GM10266 (cell line): ENCODE measurements around the gene TMEM51.

Source experiments
- DNase-seq: peaks from one replicate; pipeline ENCODE4 v3.0.0; 2012; ENCODE audit errors: extremely low spot score
- TF ChIP-seq, protein P1 (sequence below): IDR thresholded peaks from 2 replicates; pipeline ENCODE4 v1.5.1; 2012; ENCODE audit warnings: mild to moderate bottlenecking, low read depth; ENCODE audit not compliant: control insufficient read depth, insufficient read depth; ENCODE audit errors: missing control alignments

The TMEM51 gene

DNA sequence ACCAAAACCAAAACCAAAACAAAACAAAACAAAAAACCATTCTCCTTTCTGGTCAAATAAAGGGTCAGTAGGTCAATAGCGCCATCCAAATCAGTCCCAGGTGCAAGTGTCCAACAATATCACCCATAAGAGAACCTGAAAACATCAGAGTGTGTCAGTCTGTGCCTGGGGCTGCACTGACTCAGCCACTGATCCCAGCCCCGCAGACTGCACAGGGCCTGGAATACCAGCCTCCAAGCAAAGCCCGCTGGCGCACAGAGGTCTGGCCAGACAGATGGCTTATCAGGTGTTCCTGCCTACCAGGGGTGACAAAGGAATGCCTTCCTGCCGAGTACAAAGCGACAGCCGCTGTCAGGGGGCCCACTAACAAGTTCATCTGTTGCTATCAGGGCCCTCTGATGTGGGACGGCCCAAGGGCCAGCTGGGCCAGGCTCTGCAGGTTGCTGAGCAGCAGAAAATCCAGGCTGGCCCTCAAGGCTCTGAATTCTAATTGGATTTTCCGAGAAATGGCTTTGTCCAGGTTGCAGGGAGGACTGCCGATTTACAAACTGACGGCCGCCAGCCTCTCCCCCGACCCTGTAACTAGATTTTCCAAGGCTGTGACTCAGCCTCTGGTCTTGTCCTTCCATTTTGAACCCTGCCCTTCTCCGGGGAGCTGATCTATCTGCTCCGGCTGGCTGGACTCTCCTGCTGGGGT lies 13.7 kb upstream of the TMEM51 start:
- TF ChIP-seq, protein P1, sequence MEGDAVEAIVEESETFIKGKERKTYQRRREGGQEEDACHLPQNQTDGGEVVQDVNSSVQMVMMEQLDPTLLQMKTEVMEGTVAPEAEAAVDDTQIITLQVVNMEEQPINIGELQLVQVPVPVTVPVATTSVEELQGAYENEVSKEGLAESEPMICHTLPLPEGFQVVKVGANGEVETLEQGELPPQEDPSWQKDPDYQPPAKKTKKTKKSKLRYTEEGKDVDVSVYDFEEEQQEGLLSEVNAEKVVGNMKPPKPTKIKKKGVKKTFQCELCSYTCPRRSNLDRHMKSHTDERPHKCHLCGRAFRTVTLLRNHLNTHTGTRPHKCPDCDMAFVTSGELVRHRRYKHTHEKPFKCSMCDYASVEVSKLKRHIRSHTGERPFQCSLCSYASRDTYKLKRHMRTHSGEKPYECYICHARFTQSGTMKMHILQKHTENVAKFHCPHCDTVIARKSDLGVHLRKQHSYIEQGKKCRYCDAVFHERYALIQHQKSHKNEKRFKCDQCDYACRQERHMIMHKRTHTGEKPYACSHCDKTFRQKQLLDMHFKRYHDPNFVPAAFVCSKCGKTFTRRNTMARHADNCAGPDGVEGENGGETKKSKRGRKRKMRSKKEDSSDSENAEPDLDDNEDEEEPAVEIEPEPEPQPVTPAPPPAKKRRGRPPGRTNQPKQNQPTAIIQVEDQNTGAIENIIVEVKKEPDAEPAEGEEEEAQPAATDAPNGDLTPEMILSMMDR: no peak

DNA sequence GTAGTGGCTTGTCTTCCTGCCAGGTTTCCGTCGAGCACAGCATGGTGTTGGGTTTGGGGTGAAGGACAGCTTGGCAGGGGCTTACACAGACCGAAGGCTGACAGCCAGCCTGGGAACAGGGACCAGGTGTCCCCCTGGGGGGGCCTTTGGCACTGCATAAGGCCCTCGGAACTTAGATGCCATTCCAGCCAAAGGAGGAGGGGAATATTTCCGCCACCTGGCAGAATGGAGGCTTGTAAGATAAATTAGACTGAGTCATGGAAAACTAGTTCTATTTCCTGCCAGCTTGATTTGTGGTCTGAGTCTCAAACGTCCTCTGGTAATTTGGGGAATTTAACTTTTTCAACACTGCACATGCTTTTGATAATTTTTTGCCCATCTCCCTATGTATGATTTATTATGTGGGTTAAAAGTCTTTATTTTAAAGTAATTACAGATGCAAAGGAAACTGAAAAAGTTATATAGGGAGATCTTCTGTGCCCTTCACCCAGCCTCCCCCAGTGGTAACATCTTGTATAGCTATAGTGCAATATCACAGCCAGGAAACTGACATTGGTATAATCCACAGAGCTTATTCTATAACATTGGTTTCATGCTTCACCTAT lies 11.5 kb upstream of the TMEM51 start:
- no peak for DNase-seq

More for the DNA sequence above, 13.7 kb upstream of the TMEM51 start:
- no peak for DNase-seq

DNA sequence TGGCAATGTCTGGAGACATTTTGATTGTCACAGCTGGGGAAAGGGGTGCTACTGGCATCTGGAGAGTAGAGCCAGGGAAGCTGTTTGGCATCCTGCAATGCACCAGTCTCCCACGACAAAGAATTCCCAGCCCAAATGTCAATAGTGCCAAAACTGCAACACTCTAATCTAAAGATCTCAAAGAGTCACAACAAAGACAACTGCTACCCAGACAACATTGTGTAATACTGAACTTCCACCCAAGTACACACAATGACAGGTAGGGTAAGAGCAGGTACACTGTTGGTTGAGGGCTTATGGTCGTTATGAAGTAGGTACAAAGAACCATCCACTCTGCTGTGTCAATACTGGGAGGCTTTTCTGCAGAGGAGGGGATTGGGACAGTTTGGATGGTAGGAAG lies 8.2 kb upstream of the TMEM51 start:
- no peak for DNase-seq
- TF ChIP-seq, protein P1: no peak

More for the DNA sequence above, 11.5 kb upstream of the TMEM51 start:
- TF ChIP-seq, protein P1: no peak

DNA sequence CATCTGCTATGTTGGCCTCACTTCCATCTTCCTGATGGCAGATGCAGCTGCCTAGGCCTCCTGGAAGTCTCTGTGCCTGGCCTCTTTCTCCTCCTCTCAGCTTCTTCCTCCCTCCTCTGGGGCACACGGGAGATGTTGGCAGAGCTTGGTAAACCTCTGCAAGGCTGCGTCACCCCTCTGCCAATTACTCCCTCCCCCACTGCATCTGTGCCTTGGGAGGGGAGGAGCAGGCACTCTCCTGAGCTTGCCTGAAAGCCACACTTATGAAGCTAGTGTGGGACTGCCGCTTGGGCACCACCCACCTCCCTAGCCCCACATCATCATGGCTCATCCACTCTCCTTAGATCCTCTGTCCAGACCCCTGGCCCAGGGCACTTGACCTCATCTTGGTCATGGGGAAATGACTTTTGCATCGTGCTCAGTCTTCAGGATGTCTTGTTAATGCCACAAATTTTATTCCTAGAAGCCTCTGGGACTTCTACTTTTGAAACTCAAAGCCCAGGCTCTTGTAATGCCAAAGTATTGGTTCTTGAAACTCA lies 7.3 kb upstream of the TMEM51 start:
- no peak for DNase-seq
- TF ChIP-seq, protein P1: no peak

DNA sequence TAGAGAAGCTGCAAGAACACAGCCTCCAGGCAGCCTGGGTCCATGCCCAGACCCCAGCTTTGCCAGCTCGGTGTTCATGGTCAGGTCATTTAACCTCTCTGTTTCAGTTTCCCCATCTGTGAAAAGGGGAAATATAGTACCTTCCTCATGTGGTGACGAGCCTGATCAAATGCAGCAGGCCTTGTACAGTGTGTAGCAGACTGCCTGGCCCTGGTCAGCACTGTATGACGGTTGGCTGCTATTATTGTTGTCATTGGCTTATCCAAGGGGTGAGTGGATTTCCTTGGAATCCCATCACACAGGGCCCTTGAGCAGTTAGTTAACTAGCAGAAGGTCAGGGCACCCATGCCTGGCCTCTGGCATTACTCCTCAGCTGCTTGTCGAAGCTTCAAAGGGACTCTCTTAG lies 6.6 kb upstream of the TMEM51 start:
- no peak for DNase-seq

DNA sequence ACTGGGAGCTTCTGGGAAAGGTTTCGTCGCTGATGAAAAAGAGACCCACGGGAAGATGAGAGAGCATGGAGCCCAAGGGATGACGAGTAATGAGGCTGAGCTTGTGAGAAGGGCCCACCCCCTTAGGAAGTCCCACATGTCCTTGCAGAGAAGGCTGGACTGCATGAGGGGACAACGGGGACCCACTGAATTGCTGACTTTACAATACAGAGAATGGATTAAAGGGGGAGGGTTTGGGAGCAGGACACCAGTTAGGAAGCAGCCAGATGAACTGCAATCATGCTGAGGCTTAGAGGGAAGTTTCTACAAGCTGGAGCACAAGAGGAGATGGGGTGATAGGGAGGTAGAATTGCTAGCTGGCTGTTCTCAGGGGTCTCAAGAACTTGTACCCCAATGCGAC lies 5.5 kb upstream of the TMEM51 start:
- DNase-seq: no peak
- TF ChIP-seq, protein P1: no peak

More for the DNA sequence above, 6.6 kb upstream of the TMEM51 start:
- TF ChIP-seq, protein P1: no peak

DNA sequence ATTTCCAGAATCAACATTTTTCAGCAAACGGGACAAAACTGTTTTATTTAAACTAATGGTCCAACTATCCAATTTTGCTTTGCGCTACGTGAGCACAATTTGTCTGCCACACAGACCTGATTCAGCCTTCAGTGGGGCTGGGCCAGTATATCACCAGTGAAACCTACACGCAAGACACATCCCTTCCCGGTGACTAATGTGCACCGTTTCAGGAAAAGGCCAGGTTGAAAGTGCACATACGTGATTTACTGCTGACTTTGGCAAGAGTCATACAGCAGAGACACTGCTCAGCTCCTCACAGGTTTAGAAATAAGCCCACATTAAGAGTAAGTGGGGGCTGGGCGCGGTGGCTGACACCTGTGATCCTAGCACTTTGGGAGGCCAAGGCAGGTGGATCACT lies 5.1 kb upstream of the TMEM51 start:
- TF ChIP-seq, protein P1: no peak
- no peak for DNase-seq
